ENCODE data around the gene PIAS2. TPM values are rescaled to one million over a fixed set of nuclear protein-coding genes. Genes with fewer than 3 reads are reported as not detected.

PIAS2 gene
- total and polyA plus RNA-seq, 7 donors, result 5.5 to 66.7 (median 44.8) TPM

- Histone ChIP-seq H3K4me3 (peak overlapping the region; percentile 72), H3K4me1 (peaks cover 17% of the 10 kb centered on the region), H3K9me3 (no peaks in the 10 kb centered on the region), H3K27me3 (ENCODE audit: insufficient read depth in 3 of 3, low read length in 2 of 3) (peaks cover 0 to 4% (median 0%) of the 10 kb centered on the region in 3 donors), H3K36me3 (ENCODE audit: insufficient read depth in 1 of 2, low read depth in 1 of 2) (no peaks in the 10 kb centered on the region), H3K27ac (peak overlapping the region; percentile 88)
- TF ChIP-seq CTCF (IDR thresholded peaks at IDR 0.05), result peak; percentile 38
- WGBS, 3 donors, result 26 to 34% (median 26%) methylated on average over 13 of the region's 13 CpGs
- ATAC-seq (peak; percentile 12 to 55 (median 39)), DNase-seq (no peak)
- intact Hi-C loops (cut with DNase I), result loop anchor here (2.0 to 5.0 kb wide), 2 partner anchors 42 kb away; no protein-coding TSS in a partner anchor
Measured at GRCh38 chr18:46754661-46755292, 162.5 kb downstream of the PIAS2 start.

- 60 to 79% (median 67%) methylated on average over 3 of the region's 3 CpGs for WGBS, 3 donors
- H3K4me3 ChIP-seq, result no peak overlapping the region
- H3K27me3 ChIP-seq (ENCODE audit: insufficient read depth in 3 of 3, low read length in 2 of 3), result peaks cover 0 to 4% (median 0%) of the 10 kb centered on the region in 3 donors
- DNase-seq (no peak), ATAC-seq (no peak)
- intact Hi-C loops (cut with DNase I), result loop anchor here in 1 of 2 donors (2.0 kb wide), 1 partner anchor 41 kb away; no protein-coding TSS in a partner anchor
- peak overlapping the region; percentile 88 for H3K27ac ChIP-seq
- no peaks in the 10 kb centered on the region for H3K9me3 ChIP-seq
- no peaks in the 10 kb centered on the region for H3K36me3 ChIP-seq (ENCODE audit: insufficient read depth in 1 of 2, low read depth in 1 of 2)
- peaks cover 17% of the 10 kb centered on the region for H3K4me1 ChIP-seq
- no peak for TF ChIP-seq CTCF (IDR thresholded peaks at IDR 0.05)
Measured at GRCh38 chr18:46754188-46754587, 163.1 kb downstream of the PIAS2 start.

Other genes starting within 250 kb of the PIAS2 start
- 1 to 10 TPM; 1.8 to 9.9 (median 7.2) TPM for gene ST8SIA5, start 160.5 kb downstream of the PIAS2 start, total RNA-seq
- 1 to 10 TPM; 2.2 to 3.2 (median 3.1) TPM for gene ST8SIA5, start 160.5 kb downstream of the PIAS2 start, polyA plus RNA-seq
- gene KATNAL2, start 95 bp upstream of the PIAS2 start, total RNA-seq, result 1 to 10 TPM in 2 of 4 donors, under 1 TPM in 2; 0.21 to 1.7 (median 0.79) TPM
- under 1 TPM; 0.19 to 0.49 (median 0.24) TPM for gene KATNAL2, start 95 bp upstream of the PIAS2 start, polyA plus RNA-seq
- under 1 TPM in 1 of 4 donors, not detected in 3; 0.06 TPM for gene ELOA2, start 118.1 kb upstream of the PIAS2 start, total RNA-seq
- under 1 TPM in 2 of 3 donors, not detected in 1; 0.04 to 0.07 TPM for gene ELOA2, start 118.1 kb upstream of the PIAS2 start, polyA plus RNA-seq
- 10 to 100 TPM; 19.9 to 32.9 (median 27.9) TPM for gene HDHD2, start 233.0 kb upstream of the PIAS2 start, total RNA-seq
- 10 to 100 TPM; 11.5 to 19.9 (median 18.5) TPM for gene HDHD2, start 233.0 kb upstream of the PIAS2 start, polyA plus RNA-seq